MCF 10A (cell line): ENCODE data around the gene PDPN. TPM values are rescaled to one million over a fixed set of nuclear protein-coding genes. Genes with fewer than 3 reads are reported as not detected.

Experiments used
- BruUV-seq: library from RNA; stranded (reverse); fragments of 400-500 nt; replicated peaks from 2 replicates; lab custom pipeline; 2021; lab: Mats Ljungman, UMichigan
- CTCF ChIA-PET: fragments of 300-600 bp; sonication (Branson Sonifier 250); formaldehyde crosslinking; extraction: SDS; loops from one replicate; lab custom pipeline; 2021; ENCODE audit warnings: antibody characterized with exemption, inconsistent platforms; lab: Yijun Ruan, JAX
- POLR2A ChIA-PET: fragments of 300-600, 350-650 bp; sonication (Branson Sonifier 250); formaldehyde crosslinking; extraction: SDS; loops from one replicate; lab custom pipeline; 2020; ENCODE audit warnings: antibody characterized with exemption, inconsistent platforms; lab: Yijun Ruan, JAX
- DNase-seq: peaks from one replicate; pipeline ENCODE4 v3.0.0-alpha.2; 2018; ENCODE audit not compliant: unreplicated experiment
- H3K27ac Mint-ChIP-seq: one replicate; pipeline ENCODE4 v1.8.0; 2022; ENCODE audit warnings: mild to moderate bottlenecking, low read depth, mixed read lengths; ENCODE audit not compliant: unreplicated experiment
- H3K27me3 Mint-ChIP-seq: one replicate; pipeline ENCODE4 v1.8.0; 2022; ENCODE audit warnings: mixed read lengths; ENCODE audit not compliant: insufficient read depth, unreplicated experiment
- H3K36me3 Mint-ChIP-seq: one replicate; pipeline ENCODE4 v1.8.0; 2022; ENCODE audit warnings: mild to moderate bottlenecking, moderate library complexity, mixed read lengths; ENCODE audit not compliant: insufficient read depth, unreplicated experiment
- H3K4me1 Mint-ChIP-seq: one replicate; pipeline ENCODE4 v1.8.0; 2022; ENCODE audit warnings: mixed read lengths; ENCODE audit not compliant: insufficient read depth, unreplicated experiment
- H3K4me3 Mint-ChIP-seq: one replicate; pipeline ENCODE4 v1.8.0; 2022; ENCODE audit warnings: mild to moderate bottlenecking, moderate library complexity, mixed read lengths; ENCODE audit not compliant: unreplicated experiment
- H3K9me3 Mint-ChIP-seq: one replicate; pipeline ENCODE4 v1.8.0; 2022; ENCODE audit warnings: mixed read lengths; ENCODE audit not compliant: unreplicated experiment
- CTCF ChIP-seq: fragments of 200-600 bp; IDR thresholded peaks from one replicate; pipeline ENCODE4 v1.8.0; 2022; ENCODE audit warnings: antibody characterized with exemption, mild to moderate bottlenecking; ENCODE audit not compliant: unreplicated experiment
- intact Hi-C: fragments of 100-400 bp; cut with micrococcal nuclease; formaldehyde crosslinking; loops from 2 replicates; pipeline ENCODE4 v1.14.1; 2022
- total RNA-seq: library from RNA; stranded (reverse); gene quantifications from 2 replicates; pipeline ENCODE4 v1.2.3, GENCODE V29; 2022

Gene PDPN
- total RNA-seq, 1 experiment from 2014 or later: 35.1 TPM

GRCh38 chr1:13588946-13589796 lies 5.5 kb downstream of the PDPN start:
- intact Hi-C loops: no loop called here
- Mint-ChIP-seq H3K9me3 (no peaks in the 10 kb centered on the region), H3K4me3 (no peak overlapping the region), H3K27ac (peak overlapping the region; percentile 65), H3K36me3 (peaks cover 36% of the 10 kb centered on the region), H3K27me3 (no peaks in the 10 kb centered on the region), H3K4me1 (peaks cover 53% of the 10 kb centered on the region)
- ChIA-PET CTCF (interaction anchor here (0.5 to 3.3 kb wide), 8 partner anchors 12 to 1510 kb away, joined by 3 to 14 read pairs (median 3); no protein-coding TSS in a partner anchor), POLR2A (interaction anchor here (0.6 to 3.7 kb wide), 9 partner anchors 10 to 1563 kb away, joined by 3 to 63 read pairs (median 8); no protein-coding TSS in a partner anchor)
- TF ChIP-seq CTCF: no peak
- BruUV-seq: no TSS peak
- DNase-seq: no peak

- no peak for TF ChIP-seq CTCF
- Mint-ChIP-seq H3K4me3 (peak overlapping the region; percentile 5), H3K36me3 (peaks cover 40% of the 10 kb centered on the region), H3K4me1 (peaks cover 56% of the 10 kb centered on the region), H3K27me3 (no peaks in the 10 kb centered on the region), H3K27ac (peak overlapping the region; percentile 65), H3K9me3 (no peaks in the 10 kb centered on the region)
- CTCF ChIA-PET: interaction anchor here (0.7 to 3.3 kb wide), 3 partner anchors 10 to 137 kb away, joined by 3 to 14 read pairs (median 9); no protein-coding TSS in a partner anchor
- intact Hi-C loops: loop anchor here (5.0 kb wide), 1 partner anchor 72 kb away; no protein-coding TSS in a partner anchor
- no TSS peak for BruUV-seq
- POLR2A ChIA-PET: interaction anchor here (0.6 to 3.7 kb wide), 4 partner anchors 9 to 309 kb away, joined by 3 to 63 read pairs (median 23); no protein-coding TSS in a partner anchor
- DNase-seq: peak; percentile 86
These were observed 6.9 kb downstream of the PDPN start for GRCh38 chr1:13590486-13590885.

DNA sequence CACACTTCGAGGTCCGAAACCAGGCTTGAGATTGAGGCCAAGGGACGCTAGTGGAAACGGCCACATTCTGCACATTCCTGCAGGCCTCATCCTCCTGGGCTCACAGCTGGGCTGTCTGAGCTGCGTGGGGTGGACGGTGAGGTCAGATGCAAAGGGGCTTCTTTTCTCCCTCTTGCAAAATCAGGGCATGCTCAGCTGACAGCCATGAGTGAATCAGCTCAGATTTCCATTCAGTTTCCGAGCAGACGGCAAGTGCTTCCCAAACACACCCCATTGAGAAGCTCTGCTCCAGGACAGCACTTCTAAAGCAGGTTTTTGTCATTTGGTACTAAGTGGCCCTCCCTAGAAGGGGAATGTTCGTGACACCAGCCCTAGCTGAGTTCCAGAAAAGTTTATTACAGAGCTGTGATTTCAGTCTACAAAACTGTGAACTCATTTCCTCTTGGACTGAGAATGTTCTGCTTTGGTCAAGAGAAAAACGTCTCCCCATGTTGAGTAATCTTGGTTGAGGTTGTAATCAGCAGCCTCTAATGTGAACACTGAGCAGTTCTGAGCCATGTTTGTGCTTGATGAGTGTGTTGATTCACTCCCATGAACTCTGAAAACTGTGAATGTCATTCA lies 10.0 kb downstream of the PDPN start:
- POLR2A ChIA-PET: interaction anchor here (0.9 to 2.7 kb wide), 7 partner anchors 9 to 111 kb away, joined by 3 to 41 read pairs (median 14); partner anchors contain the start of gene PDPN
- Mint-ChIP-seq H3K4me1 (peaks cover 61% of the 10 kb centered on the region), H3K27ac (peak overlapping the region; percentile 87), H3K9me3 (no peaks in the 10 kb centered on the region), H3K36me3 (peaks cover 38% of the 10 kb centered on the region), H3K4me3 (peak overlapping the region; percentile 38), H3K27me3 (no peaks in the 10 kb centered on the region)
- BruUV-seq: no TSS peak
- no peak for TF ChIP-seq CTCF
- intact Hi-C loops: loop anchor here (5.0 kb wide), 1 partner anchor 69 kb away; no protein-coding TSS in a partner anchor
- peak; percentile 83 for DNase-seq
- CTCF ChIA-PET: interaction anchor here (1.3 to 2.0 kb wide), 3 partner anchors 50 to 132 kb away, joined by 3 to 6 read pairs (median 5); no protein-coding TSS in a partner anchor
